SU-DHL-6 (cell line): ENCODE data around the gene MAPK12.

Experiments
- H2AFZ ChIP-seq: fragments of 200-600 bp; sonication (generic); 2 replicates; pipeline ENCODE4 v1.6.1; 2014; ENCODE audit warnings: low read depth, mild to moderate bottlenecking, moderate library complexity, mixed read lengths, antibody characterized with exemption, low read length; ENCODE audit not compliant: severe bottlenecking
- H3F3A ChIP-seq: fragments of 200-600 bp; shearing (Covaris generic); 2 replicates; pipeline ENCODE4 v1.6.0; 2016; ENCODE audit warnings: antibody characterized with exemption, mild to moderate bottlenecking; ENCODE audit not compliant: insufficient read depth
- H3K27ac ChIP-seq: fragments of 200-600 bp; sonication (generic); 2 replicates; pipeline ENCODE4 v1.5.1; 2016; ENCODE audit warnings: low read depth, mild to moderate bottlenecking, low read length, moderate library complexity, mixed read lengths
- H3K27me3 ChIP-seq: fragments of 200-600 bp; sonication (generic), shearing (Covaris generic); 2 replicates; pipeline ENCODE4 v1.6.0; 2014; ENCODE audit warnings: mild to moderate bottlenecking, low read length
- H3K36me3 ChIP-seq: fragments of 200-600 bp; sonication (generic); 2 replicates; pipeline ENCODE4 v1.6.1; 2014; ENCODE audit warnings: mild to moderate bottlenecking, low read length, mixed read lengths
- H3K4me2 ChIP-seq: fragments of 300-600, 200-600 bp; shearing (Covaris generic), sonication (generic); 2 replicates; pipeline ENCODE4 v1.6.0; 2014; ENCODE audit warnings: low read length, low read depth, mild to moderate bottlenecking; ENCODE audit not compliant: poor library complexity, severe bottlenecking
- H3K4me3 ChIP-seq: fragments of 200-600 bp; sonication (generic); 2 replicates; pipeline ENCODE4 v1.5.1; 2014; ENCODE audit warnings: antibody characterized with exemption, low read length, mild to moderate bottlenecking, mixed read lengths; ENCODE audit not compliant: insufficient read depth, poor library complexity, severe bottlenecking
- H3K79me2 ChIP-seq: fragments of 200-600 bp; sonication (generic); 2 replicates; pipeline ENCODE4 v1.6.1; 2014; ENCODE audit warnings: mild to moderate bottlenecking, low read length, moderate library complexity; ENCODE audit not compliant: insufficient read depth
- H3K9ac ChIP-seq: fragments of 200-600 bp; sonication (generic); 2 replicates; pipeline ENCODE4 v1.7.0; 2014; ENCODE audit warnings: mild to moderate bottlenecking, low read length
- H3K9me2 ChIP-seq: fragments of 200-600 bp; sonication (generic); replicated peaks from 2 replicates; pipeline ENCODE4 v1.6.1; 2014; ENCODE audit warnings: low read length; ENCODE audit not compliant: insufficient read depth
- H3K9me3 ChIP-seq: fragments of 200-600 bp; sonication (generic); 2 replicates; pipeline ENCODE4 v1.6.1; 2014; ENCODE audit warnings: low read length, mixed read lengths; ENCODE audit not compliant: insufficient read depth
- H4K20me1 ChIP-seq: fragments of 200-600 bp; sonication (generic); 2 replicates; pipeline ENCODE4 v1.6.1; 2014; ENCODE audit warnings: low read depth, mild to moderate bottlenecking, antibody characterized with exemption, low read length, moderate library complexity, mixed read lengths
- EZH2phosphoT487 ChIP-seq: fragments of 200-600 bp; sonication (generic), shearing (Covaris generic); conservative IDR thresholded peaks from 2 replicates; pipeline ENCODE4 v1.6.1; 2018; ENCODE audit warnings: mild to moderate bottlenecking, antibody characterized with exemption, low read length, moderate library complexity, mixed read lengths
- TF ChIP-seq, protein P1 (sequence below): fragments of 200-600 bp; sonication (generic); IDR thresholded peaks from one replicate; pipeline ENCODE4 v1.5.1; 2017; ENCODE audit warnings: antibody characterized with exemption, mild to moderate bottlenecking, low read length, moderate library complexity; ENCODE audit not compliant: insufficient read depth, poor library complexity, severe bottlenecking

The MAPK12 gene

DNA sequence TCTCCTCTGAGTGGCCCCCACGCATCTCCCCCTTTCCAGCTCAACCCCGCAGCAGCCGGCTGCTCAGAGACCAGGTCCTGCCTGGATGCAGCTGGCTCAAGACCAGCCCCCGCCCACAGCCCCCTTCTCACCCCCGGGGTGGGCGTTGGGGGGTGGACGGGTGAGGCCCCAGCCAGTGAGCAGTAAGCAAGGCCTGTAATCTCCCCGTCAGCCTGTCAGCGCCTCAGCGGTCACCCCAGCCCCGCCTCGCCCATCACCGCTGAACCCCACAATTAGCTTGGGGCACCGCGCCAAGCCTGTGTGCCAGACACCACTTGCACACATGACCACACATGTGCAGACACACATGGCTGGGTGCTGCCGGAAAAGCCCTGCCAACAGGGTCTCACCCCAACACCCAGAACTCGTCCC, 40.1 kb upstream of the MAPK12 start:
- H3K36me3 ChIP-seq, result no peaks in the 10 kb centered on the region
- peak overlapping the region; percentile 54 for H3K4me2 ChIP-seq
- no peak overlapping the region for H2AFZ ChIP-seq
- H4K20me1 ChIP-seq, result no peaks in the 10 kb centered on the region
- H3K27ac ChIP-seq, result peak overlapping the region; percentile 97
- H3K4me3 ChIP-seq, result no peak overlapping the region
- peak overlapping the region; percentile 65 for H3K9ac ChIP-seq
- TF ChIP-seq EZH2phosphoT487, result no peak
- TF ChIP-seq, protein P1, sequence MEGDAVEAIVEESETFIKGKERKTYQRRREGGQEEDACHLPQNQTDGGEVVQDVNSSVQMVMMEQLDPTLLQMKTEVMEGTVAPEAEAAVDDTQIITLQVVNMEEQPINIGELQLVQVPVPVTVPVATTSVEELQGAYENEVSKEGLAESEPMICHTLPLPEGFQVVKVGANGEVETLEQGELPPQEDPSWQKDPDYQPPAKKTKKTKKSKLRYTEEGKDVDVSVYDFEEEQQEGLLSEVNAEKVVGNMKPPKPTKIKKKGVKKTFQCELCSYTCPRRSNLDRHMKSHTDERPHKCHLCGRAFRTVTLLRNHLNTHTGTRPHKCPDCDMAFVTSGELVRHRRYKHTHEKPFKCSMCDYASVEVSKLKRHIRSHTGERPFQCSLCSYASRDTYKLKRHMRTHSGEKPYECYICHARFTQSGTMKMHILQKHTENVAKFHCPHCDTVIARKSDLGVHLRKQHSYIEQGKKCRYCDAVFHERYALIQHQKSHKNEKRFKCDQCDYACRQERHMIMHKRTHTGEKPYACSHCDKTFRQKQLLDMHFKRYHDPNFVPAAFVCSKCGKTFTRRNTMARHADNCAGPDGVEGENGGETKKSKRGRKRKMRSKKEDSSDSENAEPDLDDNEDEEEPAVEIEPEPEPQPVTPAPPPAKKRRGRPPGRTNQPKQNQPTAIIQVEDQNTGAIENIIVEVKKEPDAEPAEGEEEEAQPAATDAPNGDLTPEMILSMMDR, result no peak
- H3F3A ChIP-seq, result peaks cover 40% of the 10 kb centered on the region
- no peaks in the 10 kb centered on the region; the same call in 1 of the 2 replicates for H3K79me2 ChIP-seq
- no peaks in the 10 kb centered on the region for H3K27me3 ChIP-seq
- H3K9me3 ChIP-seq, result no peaks in the 10 kb centered on the region
- no peaks in the 10 kb centered on the region for H3K9me2 ChIP-seq

GRCh38 chr22:50300620-50301257, 39.3 kb upstream of the MAPK12 start:
- Histone ChIP-seq H2AFZ (no peak overlapping the region), H4K20me1 (no peaks in the 10 kb centered on the region), H3K9me2 (no peaks in the 10 kb centered on the region), H3K9ac (peak overlapping the region; percentile 65), H3K27ac (peak overlapping the region; percentile 97), H3K36me3 (no peaks in the 10 kb centered on the region), H3K4me3 (peak overlapping the region; percentile 39), H3K9me3 (no peaks in the 10 kb centered on the region), H3K4me2 (peak overlapping the region; percentile 54), H3F3A (peaks cover 34% of the 10 kb centered on the region), H3K27me3 (no peaks in the 10 kb centered on the region), H3K79me2 (no peaks in the 10 kb centered on the region; the same call in 1 of the 2 replicates)
- TF ChIP-seq, protein P1, result no peak
- no peak for TF ChIP-seq EZH2phosphoT487

DNA sequence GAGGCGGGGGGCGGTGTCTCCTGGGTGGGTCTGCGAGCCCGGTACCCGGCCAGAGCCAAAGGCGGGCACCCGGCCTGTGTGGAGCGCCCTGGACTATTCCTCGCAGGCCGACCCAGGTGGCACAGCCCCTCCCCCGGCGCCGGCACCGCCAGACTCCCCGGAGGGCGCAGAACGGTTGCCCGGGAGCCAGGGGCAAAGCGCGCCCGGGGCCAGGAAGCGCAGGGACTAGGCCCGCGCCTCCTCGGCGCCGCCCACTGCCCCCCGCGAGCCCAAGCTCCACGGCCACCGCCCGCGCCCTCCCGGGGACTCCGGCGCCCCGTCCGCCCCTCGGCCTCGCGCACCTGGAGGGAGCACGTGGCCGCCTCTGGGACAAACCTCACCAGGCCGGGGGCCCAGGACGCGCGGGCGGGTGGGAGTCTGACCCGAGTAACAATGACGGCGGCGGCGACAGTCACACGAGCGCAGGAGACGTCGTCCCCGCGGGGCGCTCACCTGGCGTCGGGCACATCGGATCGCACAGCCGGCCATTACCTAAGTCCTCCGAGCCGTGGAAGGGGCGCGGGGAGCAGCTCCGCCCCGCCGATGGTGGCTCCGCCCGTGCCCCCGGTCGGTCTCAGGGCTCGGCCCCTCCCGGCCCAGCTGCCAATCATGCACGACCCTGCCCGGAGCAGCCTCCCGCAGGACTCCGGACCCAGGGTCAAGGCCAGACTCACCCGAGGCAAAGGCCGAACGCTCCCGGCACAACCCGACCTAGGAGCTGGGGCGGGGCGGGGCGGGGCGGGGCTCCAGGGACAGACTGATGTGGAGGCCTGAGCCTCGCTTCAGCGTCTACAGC, 38.5 kb upstream of the MAPK12 start:
- peak overlapping the region; percentile 97 for H3K27ac ChIP-seq
- H3K4me2 ChIP-seq, result peak overlapping the region; percentile 54
- no peaks in the 10 kb centered on the region for H4K20me1 ChIP-seq

More for the DNA sequence above, 38.5 kb upstream of the MAPK12 start:
- H3K36me3 ChIP-seq, result no peaks in the 10 kb centered on the region
- peaks cover 31% of the 10 kb centered on the region for H3F3A ChIP-seq
- H2AFZ ChIP-seq, result no peak overlapping the region
- H3K9me2 ChIP-seq, result no peaks in the 10 kb centered on the region
- no peaks in the 10 kb centered on the region for H3K9me3 ChIP-seq
- H3K27me3 ChIP-seq, result no peaks in the 10 kb centered on the region
- peak overlapping the region; percentile 39 for H3K4me3 ChIP-seq
- H3K9ac ChIP-seq, result peak overlapping the region; percentile 65
- no peak for TF ChIP-seq EZH2phosphoT487
- TF ChIP-seq, protein P1, result no peak
- no peaks in the 10 kb centered on the region; the same call in 1 of the 2 replicates for H3K79me2 ChIP-seq
